DMS153 (cell line): ENCODE data around the gene MN1.
"Not testable (repeated sequence)": the region's sequence is repeated elsewhere in the genome, so short reads cannot be mapped to it uniquely, and the experiment has no call there.

Source experiments
- DNase-seq: peaks from one replicate; lab custom pipeline; 2025; lab: John Stamatoyannopoulos, UW

The MN1 gene

DNA sequence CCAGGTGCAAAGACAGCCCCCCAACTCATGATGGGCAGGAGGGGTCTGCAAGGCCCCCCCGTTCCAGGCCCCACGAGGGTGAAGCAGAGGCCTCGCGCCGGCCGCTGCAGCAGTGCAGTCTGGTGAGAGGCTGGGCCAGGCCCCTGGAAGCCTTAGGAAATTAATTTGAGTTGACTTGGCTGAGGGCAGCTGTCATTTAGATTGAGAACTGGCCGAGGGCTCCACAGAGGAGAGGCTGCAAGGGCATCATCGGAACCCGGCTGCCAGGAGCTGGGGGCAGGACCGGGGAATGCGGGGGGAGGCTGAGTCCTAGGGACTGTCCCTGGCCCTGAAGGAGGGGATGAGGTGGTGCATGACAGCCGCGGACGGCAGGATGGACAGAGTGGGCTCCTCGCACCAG, 39.9 kb downstream of the MN1 start:
- no peak for DNase-seq

DNA sequence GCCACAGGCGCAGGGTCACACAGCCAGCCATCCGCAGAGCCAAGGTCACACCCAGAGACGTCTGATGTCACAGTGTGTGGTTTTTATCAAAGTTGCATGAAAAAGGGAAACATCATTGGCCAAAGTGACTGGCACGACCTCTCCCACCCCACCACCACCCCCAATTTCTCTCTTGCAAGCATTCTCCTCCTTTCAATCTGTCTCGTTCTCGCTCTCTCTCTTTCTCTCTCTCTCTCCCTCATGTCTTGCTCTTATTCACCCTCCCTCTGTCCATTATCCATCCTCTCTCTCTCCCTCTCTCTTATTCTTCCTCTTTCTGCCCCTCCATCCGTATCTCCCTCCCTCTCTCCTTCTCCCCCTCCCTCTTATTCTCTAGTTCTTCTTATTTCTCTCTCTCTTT, 40.6 kb downstream of the MN1 start:
- DNase-seq: no peak

GRCh38 chr22:27760474-27760873, 41.1 kb downstream of the MN1 start:
- DNase-seq: no peak

- no peak for DNase-seq
Observed at GRCh38 chr22:27757928-27758525, 43.5 kb downstream of the MN1 start.

GRCh38 chr22:27756212-27756660, 45.3 kb downstream of the MN1 start:
- DNase-seq: no peak

GRCh38 chr22:27755521-27756211, 45.9 kb downstream of the MN1 start:
- DNase-seq: no peak

- no peak for DNase-seq
Observed at GRCh38 chr22:27754888-27755480, 46.6 kb downstream of the MN1 start.

DNA sequence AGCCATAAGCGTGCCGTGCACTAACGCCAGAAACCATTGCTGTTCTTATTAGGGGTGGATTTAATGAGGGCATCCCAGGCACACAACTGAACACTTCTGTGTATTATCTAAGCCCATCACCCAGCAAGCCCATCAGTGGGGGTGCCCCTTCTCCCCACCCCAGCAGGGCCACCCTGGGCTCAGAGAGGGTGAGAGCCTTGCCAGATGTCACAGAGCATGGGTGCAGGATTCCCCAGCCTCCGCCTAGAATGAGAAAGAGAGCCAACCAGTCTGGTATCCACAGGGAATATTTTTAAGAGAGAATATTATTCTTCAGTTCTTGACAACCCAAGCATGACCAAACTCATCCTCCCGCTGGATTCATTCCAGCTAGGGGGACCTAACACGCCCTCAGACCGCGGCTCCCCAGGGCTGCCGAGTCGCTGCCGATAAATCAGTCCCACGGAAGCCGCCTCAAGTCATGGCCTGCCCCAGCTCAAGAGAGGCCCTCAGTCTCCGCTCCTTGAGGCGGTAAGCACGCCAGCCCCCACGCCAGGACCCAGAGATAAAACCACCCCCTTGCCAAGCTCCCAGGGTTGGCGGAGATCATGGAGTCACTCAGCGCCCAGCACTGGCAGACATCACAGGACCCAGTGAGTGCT, 47.2 kb downstream of the MN1 start:
- DNase-seq: no peak

- DNase-seq: no peak
Observed at GRCh38 chr22:27752771-27753170, 48.8 kb downstream of the MN1 start.

- no peak for DNase-seq
Observed at GRCh38 chr22:27752141-27752540, 49.4 kb downstream of the MN1 start.

DNA sequence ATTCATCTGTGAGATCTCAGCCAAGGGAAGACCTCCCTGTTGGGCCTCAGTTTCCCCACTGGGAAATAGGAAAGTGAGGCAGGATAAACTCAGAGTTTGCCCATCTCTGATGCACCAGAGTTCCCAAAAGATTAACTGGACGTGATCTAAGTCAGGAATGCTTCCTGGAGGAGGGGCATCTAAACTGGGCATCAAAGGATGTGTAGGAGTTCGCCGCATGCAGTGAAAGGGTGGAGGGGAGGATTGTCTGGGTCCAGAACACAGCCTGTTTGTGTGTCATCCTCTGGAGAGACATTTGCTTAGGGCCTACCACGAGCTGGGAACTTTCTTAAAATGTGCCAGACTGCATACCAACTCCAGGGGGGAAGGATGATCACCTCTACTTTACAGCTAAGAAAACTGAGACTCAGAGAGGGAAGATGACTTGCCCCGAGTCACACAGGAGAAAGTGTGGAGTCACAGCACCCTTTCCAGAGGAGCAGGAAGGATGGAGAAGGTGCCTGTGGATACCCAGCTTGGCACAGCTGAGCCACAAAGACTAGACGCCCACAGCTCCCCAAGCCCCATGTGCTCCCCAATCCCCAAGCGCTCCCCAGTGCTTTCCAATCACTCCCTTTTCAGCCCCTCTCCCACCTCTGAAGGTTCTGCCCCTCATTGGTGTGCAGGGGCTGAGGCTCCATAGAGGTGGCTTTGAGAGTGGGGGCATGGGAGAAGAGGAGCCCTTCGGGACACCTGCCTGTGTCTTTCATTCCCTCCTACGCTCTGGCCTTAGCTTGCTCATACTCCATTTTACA, 50.1 kb downstream of the MN1 start:
- no peak for DNase-seq

DNA sequence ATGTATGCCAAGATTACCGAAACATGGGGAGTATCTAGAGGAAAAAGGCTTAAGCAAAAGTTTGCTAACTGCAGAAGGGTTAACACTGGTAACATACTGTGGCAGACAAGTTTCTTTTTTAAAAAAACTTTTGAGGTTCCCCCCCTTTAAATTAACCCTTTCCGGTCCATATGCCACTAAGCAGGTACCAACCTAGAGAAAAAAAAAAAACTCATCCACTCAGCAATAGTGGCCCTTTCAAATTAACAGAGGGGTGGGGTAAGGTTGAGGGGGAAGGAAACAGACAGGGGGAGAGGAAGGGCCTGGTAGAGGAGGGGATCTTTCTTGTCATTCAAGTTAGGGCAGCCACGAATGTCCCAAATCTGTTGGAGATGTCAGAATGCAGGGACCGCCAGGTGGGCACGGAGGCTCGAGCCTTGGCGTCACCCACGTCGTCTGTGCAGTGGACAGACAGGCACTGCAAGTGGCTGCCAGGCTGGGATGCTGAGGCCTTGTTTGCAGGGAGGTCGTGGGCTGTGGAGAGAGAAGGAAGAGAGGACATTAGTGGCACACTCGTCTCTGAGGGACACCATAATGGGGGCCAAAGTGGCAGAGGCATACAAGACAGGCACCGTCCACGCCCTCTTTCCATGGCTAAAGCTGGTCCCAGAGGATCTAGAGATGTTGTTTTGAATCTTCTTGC, 50.8 kb downstream of the MN1 start:
- no peak for DNase-seq

GRCh38 chr22:27749597-27750225, 51.8 kb downstream of the MN1 start:
- DNase-seq: no peak

- no peak for DNase-seq
Observed at GRCh38 chr22:27748751-27749191, 52.8 kb downstream of the MN1 start.

GRCh38 chr22:27748349-27748748, 53.2 kb downstream of the MN1 start:
- no peak for DNase-seq

DNA sequence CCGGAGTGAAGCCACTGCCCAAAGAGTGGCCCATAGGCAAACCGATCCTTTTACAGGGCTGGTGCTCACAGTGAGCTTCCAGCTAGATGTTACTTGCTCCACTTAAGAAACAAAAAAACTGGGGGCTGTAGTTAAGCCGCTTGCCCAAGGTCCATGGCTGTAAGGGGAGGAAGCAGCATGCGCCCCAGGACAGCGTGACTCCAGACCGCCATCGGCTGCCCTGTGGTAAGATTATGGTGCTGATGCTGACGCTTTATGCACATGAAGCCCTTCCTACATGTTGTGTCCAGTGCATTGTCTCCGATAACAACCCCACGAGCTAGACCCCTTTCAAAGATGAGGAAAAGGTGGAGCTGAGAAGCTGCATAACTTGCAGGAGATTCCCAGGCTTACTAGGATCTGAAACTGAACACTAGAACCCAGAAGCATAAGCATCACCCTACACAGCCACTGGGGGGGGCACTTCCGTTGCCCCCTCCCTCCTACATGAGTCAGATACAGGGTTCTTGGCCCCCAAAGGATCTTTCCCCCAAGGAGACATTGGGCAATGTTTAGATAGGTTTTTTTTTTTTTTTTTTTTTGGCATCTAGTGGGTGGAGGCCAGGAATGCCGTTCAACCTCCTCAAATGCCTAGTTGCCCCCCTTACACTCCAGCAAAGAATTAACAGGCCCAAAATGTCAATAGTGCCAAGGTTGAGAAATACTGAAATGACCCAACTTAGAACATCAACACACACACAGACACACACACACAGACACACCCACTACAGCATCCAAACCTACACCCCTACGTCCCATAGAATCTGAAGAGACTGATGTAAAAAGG, 53.9 kb downstream of the MN1 start:
- DNase-seq: no peak

DNA sequence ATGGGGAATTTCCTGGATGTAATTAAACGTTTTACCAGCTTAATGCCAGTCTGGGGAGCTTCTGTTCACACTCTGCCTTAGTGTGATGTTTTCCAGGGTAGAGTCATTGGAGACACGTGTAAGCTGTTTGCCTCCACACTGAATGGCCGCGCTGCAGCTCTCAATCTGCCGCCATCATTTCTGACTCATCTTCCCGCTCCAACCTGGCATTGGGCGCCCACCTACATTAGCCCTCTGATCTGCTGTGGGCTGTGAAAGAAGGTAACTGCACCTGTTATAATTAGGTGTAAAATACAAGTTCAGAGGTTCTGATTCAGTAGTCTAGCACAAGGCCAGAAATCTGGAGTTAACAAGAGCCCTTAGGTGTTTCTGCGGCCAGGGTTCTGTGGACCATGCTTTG, 54.6 kb downstream of the MN1 start:
- DNase-seq: no peak

DNA sequence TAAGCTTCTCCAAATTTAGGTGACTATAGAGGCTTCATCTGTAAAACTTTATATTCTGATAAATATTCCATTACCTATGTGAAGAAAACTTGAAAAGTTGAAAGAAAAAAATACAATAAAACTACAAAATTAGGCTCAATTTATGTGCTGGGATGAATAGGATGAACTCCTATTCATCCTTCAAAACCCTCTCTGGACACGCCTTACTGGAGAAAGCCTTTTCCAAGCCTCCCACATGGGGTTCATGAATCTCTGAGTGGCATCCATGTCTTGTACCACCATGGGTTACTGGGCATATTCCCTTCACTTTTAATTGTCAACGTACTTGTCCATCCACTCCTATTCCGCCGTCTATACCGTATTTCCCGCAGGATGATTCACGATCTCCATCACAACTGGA, 55.7 kb downstream of the MN1 start:
- no peak for DNase-seq

DNA sequence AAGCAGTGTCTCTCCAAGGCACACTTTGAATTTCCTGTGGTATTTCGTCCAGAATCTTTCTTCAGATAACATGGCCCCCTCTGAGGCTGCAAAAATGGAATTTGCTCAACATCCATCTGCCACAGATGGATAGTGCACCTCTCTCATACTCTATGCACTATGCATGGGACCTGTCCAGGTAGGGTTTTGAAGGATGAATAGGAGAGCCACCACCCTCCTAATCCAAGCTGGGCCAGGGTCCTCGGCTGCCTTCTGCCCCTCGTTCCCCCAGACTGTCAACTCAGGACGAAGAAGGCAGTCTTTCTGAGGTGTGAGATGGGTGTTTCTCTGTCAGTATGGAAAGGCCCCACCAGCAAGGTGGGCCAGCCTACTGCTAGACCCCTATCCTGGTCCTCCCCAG, 56.4 kb downstream of the MN1 start:
- no peak for DNase-seq

DNA sequence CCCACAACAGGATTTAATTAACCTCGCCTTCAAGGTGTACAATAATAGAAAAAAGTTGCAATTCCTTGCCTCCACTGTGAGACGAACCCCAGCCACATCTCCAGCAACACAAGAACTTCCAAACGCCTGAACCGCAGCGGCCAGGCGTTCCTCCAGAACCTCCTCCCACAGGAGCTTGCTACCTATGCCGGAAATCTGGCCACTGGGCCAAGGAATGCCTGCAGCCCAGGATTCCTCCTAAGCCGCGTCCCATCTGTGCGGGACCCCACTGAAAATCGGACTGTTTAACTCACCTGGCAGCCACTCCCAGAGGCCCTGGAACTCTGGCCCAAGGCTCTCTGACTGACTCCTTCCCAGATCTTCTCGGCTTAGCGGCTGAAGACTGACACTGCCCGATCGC, 57.5 kb downstream of the MN1 start:
- DNase-seq: not testable (repeated sequence)
